ENCODE data around the gene ENTPD8. TPM values are rescaled to one million over a fixed set of nuclear protein-coding genes. Genes with fewer than 3 reads are reported as not detected.

Gene ENTPD8
- total and polyA plus RNA-seq, 2 of the 4 experiments (the other 2 are of a cell fraction), result 0.07 TPM; not detected in 1

GRCh38 chr9:137426018-137426681 lies 15.0 kb downstream of the ENTPD8 start:
- WGBS, 2 experiments (ENCODE audit: extremely low coverage in 2 of 2, insufficient read length in 1 of 2), result 83% methylated on average over 9 of the region's 18 CpGs; no CpG with 5 or more reads in 1 of the 2 experiments

More at GRCh38 chr9:137426018-137426681, 15.0 kb downstream of the ENTPD8 start:
- in situ Hi-C loops (cut with MboI; ENCODE audit: low sequenced_read_pairs), result no loop called here
- H3K9ac ChIP-seq (ENCODE audit: low read depth, low read length), result no peak overlapping the region
- no peak overlapping the region for H2BK5ac ChIP-seq (ENCODE audit: low read depth, low read length, poor library complexity, severe bottlenecking)
- no peak overlapping the region for H4K5ac ChIP-seq (ENCODE audit: low read depth, low read length)
- H4K8ac ChIP-seq (ENCODE audit: low read depth in 2 of 2, low read length in 2 of 2), result no peak overlapping the region
- no peak overlapping the region for H3K18ac ChIP-seq (ENCODE audit: low read depth, low read length)
- ChIA-PET POLR2A (ENCODE audit: unreplicated experiment) (no interaction called here), CTCF (no interaction called here)
- H3K4me3 ChIP-seq (ENCODE audit: insufficient read depth, low read depth, low read length), result no peak overlapping the region
- TF ChIP-seq SMC3 (IDR thresholded peaks at IDR 0.05; ENCODE audit: low read depth, low read length) (no peak), FOS (IDR thresholded peaks at IDR 0.05; ENCODE audit: low read depth, low read length) (no peak), ELK1 (IDR thresholded peaks at IDR 0.05; ENCODE audit: borderline replicate concordance, low read depth, low read length) (no peak), MAFK (IDR thresholded peaks at IDR 0.05; ENCODE audit: low read depth, low read length) (no peak), BHLHE40 (IDR thresholded peaks at IDR 0.05; ENCODE audit: low read depth, low read length) (no peak), NFE2L2 (IDR thresholded peaks at IDR 0.05; ENCODE audit: low read depth, low read length) (no peak), RFX5 (IDR thresholded peaks at IDR 0.05; ENCODE audit: low read depth, low read length) (no peak)
- no peak overlapping the region for H3K27ac ChIP-seq (ENCODE audit: insufficient read depth, low read length)
- H2AK9ac ChIP-seq (replicated peaks; ENCODE audit: low read depth, low read length, poor library complexity), result peak overlapping the region; percentile 42
- no peaks in the 10 kb centered on the region for H3K36me3 ChIP-seq (ENCODE audit: control insufficient read depth, insufficient read depth, low read length)
- H2AK5ac ChIP-seq (ENCODE audit: low read depth, low read length), result no peak overlapping the region; the same call in 1 of the 2 replicates
- H3K4me2 ChIP-seq (ENCODE audit: low read depth, low read length), result no peak overlapping the region
- no peak overlapping the region for H3K56ac ChIP-seq (ENCODE audit: extremely low read depth, insufficient read depth, low read length)
- H3K23ac ChIP-seq (ENCODE audit: low read depth, low read length), result no peak overlapping the region
- no peak overlapping the region for H2BK20ac ChIP-seq (ENCODE audit: low read depth, low read length)
- DNase-seq (no peak), ATAC-seq (ENCODE audit: low read depth) (no peak)
- H3K4me1 ChIP-seq (ENCODE audit: control insufficient read depth, insufficient read depth, low read length), result peaks cover 7% of the 10 kb centered on the region; the same call in 1 of the 2 replicates
- no peaks in the 10 kb centered on the region for H4K20me1 ChIP-seq (ENCODE audit: insufficient read depth, low read length)
- H2AFZ ChIP-seq (replicated peaks; ENCODE audit: low read length, poor library complexity), result no peak overlapping the region
- H3K14ac ChIP-seq (replicated peaks; ENCODE audit: low read depth, low read length), result no peak overlapping the region
- H3K9me3 ChIP-seq (ENCODE audit: control insufficient read depth, insufficient read depth, low read length), result no peaks in the 10 kb centered on the region
- peaks cover 13 to 14% of the 10 kb centered on the region in 2 experiments for H3K79me1 ChIP-seq (ENCODE audit: low read depth in 1 of 2, low read length in 2 of 2)
- dilution Hi-C loops (cut with HindIII; ENCODE audit: low sequenced_read_pairs, unreplicated experiment), result no loop called here
- no TSS peak for BruUV-seq (replicated peaks)
- H3K9me1 ChIP-seq (ENCODE audit: insufficient read depth, low read length), result no peaks in the 10 kb centered on the region
- no peaks in the 10 kb centered on the region; the same call in 1 of the 2 replicates for H3K27me3 ChIP-seq (ENCODE audit: control insufficient read depth, insufficient read depth, low read length)
- intact Hi-C loops (cut with micrococcal nuclease), result no loop called here
- H2BK15ac ChIP-seq (ENCODE audit: low read depth, low read length), result no peak overlapping the region
- no peak overlapping the region for H2BK120ac ChIP-seq (ENCODE audit: low read depth, low read length)
- H4K91ac ChIP-seq (ENCODE audit: insufficient read depth, low read depth, low read length), result no peak overlapping the region
- H3K4ac ChIP-seq (ENCODE audit: low read depth, low read length), result no peak overlapping the region

Measured in IMR-90 (cell line).